HepG2 (cell line): ENCODE measurements around the gene SALL4. TPM values are rescaled to one million over a fixed set of nuclear protein-coding genes. Genes with fewer than 3 reads are reported as not detected.
A peak's percentile ranks its signal among the peaks of the same experiment; 100 is the strongest.

ENCODE experiments used
- CHD2 ChIP-seq: IDR thresholded peaks from 2 replicates; pipeline ENCODE4 v1.6.1; 2011; ENCODE audit warnings: low read depth, low read length, improper control_type of control experiment
- DPF2 ChIP-seq: sonication (generic); formaldehyde crosslinking; IDR thresholded peaks from 2 replicates; pipeline ENCODE4 v1.4.0; 2020; ENCODE audit warnings: mild to moderate bottlenecking, low read depth, missing genetic modification reagents, borderline replicate concordance
- ERF ChIP-seq: IDR thresholded peaks from 2 replicates; pipeline ENCODE4 v1.6.1; 2018; ENCODE audit warnings: missing biosample characterization, missing genetic modification reagents
- GMEB1 ChIP-seq: sonication (generic); formaldehyde crosslinking; IDR thresholded peaks from 2 replicates; pipeline ENCODE4 v1.5.1; 2020; ENCODE audit warnings: missing genetic modification reagents, mild to moderate bottlenecking, borderline replicate concordance
- ISX ChIP-seq: sonication (generic); formaldehyde crosslinking; conservative IDR thresholded peaks from 2 replicates; pipeline ENCODE4 v1.5.0; 2020; ENCODE audit warnings: missing genetic modification reagents
- KDM5A ChIP-seq: fragments of 200-600 bp; sonication (generic); IDR thresholded peaks from 2 replicates; pipeline ENCODE4 v1.7.0; 2018; ENCODE audit warnings: antibody characterized with exemption, mild to moderate bottlenecking, low read length, borderline replicate concordance
- PLSCR1 ChIP-seq: sonication (generic); formaldehyde crosslinking; IDR thresholded peaks from 2 replicates; pipeline ENCODE4 v1.5.0; 2020; ENCODE audit warnings: missing genetic modification reagents, mild to moderate bottlenecking, borderline replicate concordance
- PRDM15 ChIP-seq: sonication (generic); formaldehyde crosslinking; IDR thresholded peaks from 2 replicates; pipeline ENCODE4 v1.4.0; 2020; ENCODE audit warnings: missing genetic modification reagents
- PREB ChIP-seq: sonication (generic); formaldehyde crosslinking; IDR thresholded peaks from 2 replicates; pipeline ENCODE4 v1.4.0; 2020; ENCODE audit warnings: missing genetic modification reagents
- REXO4 ChIP-seq: sonication (generic); formaldehyde crosslinking; IDR thresholded peaks from 2 replicates; pipeline ENCODE4 v1.8.0; 2022; ENCODE audit warnings: missing genetic modification reagents, mild to moderate bottlenecking, borderline replicate concordance
- SIN3A ChIP-seq: IDR thresholded peaks from 2 replicates; pipeline ENCODE4 v1.6.1; 2011; ENCODE audit warnings: low read depth, mild to moderate bottlenecking, control low read depth, low read length, borderline replicate concordance
- SRSF9 ChIP-seq: fragments of 200-400 bp; formaldehyde crosslinking; IDR thresholded peaks from 2 replicates; pipeline ENCODE4 v1.6.1; 2018; ENCODE audit warnings: borderline replicate concordance, mild to moderate bottlenecking, low read depth, low read length; ENCODE audit not compliant: insufficient read depth, poor library complexity, severe bottlenecking
- TRIM22 ChIP-seq: fragments of 450-650 bp; IDR thresholded peaks from 2 replicates; pipeline ENCODE4 v1.6.1; 2017
- ZBTB21 ChIP-seq: sonication (generic); formaldehyde crosslinking; IDR thresholded peaks from 2 replicates; pipeline ENCODE4 v1.4.0; 2020; ENCODE audit warnings: missing genetic modification reagents
- ZNF160 ChIP-seq: sonication (generic); formaldehyde crosslinking; IDR thresholded peaks from 2 replicates; pipeline ENCODE4 v1.8.0; 2022; ENCODE audit warnings: mild to moderate bottlenecking, inconsistent platforms, missing genetic modification reagents
- ZNF264 ChIP-seq: sonication (generic); formaldehyde crosslinking; IDR thresholded peaks from 2 replicates; pipeline ENCODE4 v1.4.0; 2020; ENCODE audit warnings: missing genetic modification reagents
- ZNF280B ChIP-seq: sonication (generic); formaldehyde crosslinking; IDR thresholded peaks from 2 replicates; pipeline ENCODE4 v1.5.0; 2020; ENCODE audit warnings: missing genetic modification reagents, mild to moderate bottlenecking, borderline replicate concordance
- ZNF282 ChIP-seq: fragments of 450-650 bp; IDR thresholded peaks from 2 replicates; pipeline ENCODE4 v1.6.1; 2018; ENCODE audit not compliant: partially characterized antibody
- ZNF446 ChIP-seq: sonication (generic); formaldehyde crosslinking; IDR thresholded peaks from 2 replicates; pipeline ENCODE4 v1.5.0; 2020; ENCODE audit warnings: mild to moderate bottlenecking, missing genetic modification reagents
- ZNF616 ChIP-seq: sonication (generic); formaldehyde crosslinking; IDR thresholded peaks from 2 replicates; pipeline ENCODE4 v1.5.0; 2020; ENCODE audit warnings: low read depth, mild to moderate bottlenecking, missing genetic modification reagents
- ZNF768 ChIP-seq: sonication (generic); formaldehyde crosslinking; IDR thresholded peaks from 2 replicates; pipeline ENCODE4 v1.4.0; 2020; ENCODE audit warnings: missing genetic modification reagents
- polyA plus RNA-seq, 8 experiments: library from polyadenylated mRNA; depleted of rRNA in 3 of 8; stranded (reverse) in 7 of 8; unstranded in 1 of 8; fragments of >200 nt; fragmentation: Illumina TruSeq in 4 of 8; extraction: Trizol in 4 of 8; gene quantifications; 2 replicates each; pipeline versions ENCODE4 v1.2.1 to v1.2.3, GENCODE V29; 2011 to 2016; ENCODE audit warnings: low read depth in 4 of 8, missing spikeins in 1 of 8, mixed read lengths in 1 of 8; ENCODE audit not compliant: insufficient read depth in 1 of 8
- total RNA-seq, 5 experiments: library from RNA; depleted of rRNA; stranded (reverse); fragments of >200 nt; fragmentation: Illumina TruSeq; extraction: Trizol; gene quantifications; 2 replicates each; pipeline ENCODE4 v1.2.3, GENCODE V29; 2016; ENCODE audit warnings: low read depth in 1 of 5

Gene SALL4
- total and polyA plus RNA-seq, 2 of the 13 experiments (the other 11 are each of a cell fraction or from before 2014, with no cell fraction given), result 0.33 to 1.8 TPM

- TF ChIP-seq TRIM22 (no peak), SRSF9 (no peak), SIN3A (no peak), ZNF768 (CRISPR knock-in tag) (no peak), ZNF616 (CRISPR knock-in tag) (no peak), ZBTB21 (CRISPR knock-in tag) (no peak), ERF (CRISPR knock-in tag) (peak; percentile 80), ZNF264 (peak; percentile 48; the same call in 1 of the 2 replicates), REXO4 (no peak), PRDM15 (CRISPR knock-in tag) (no peak), ZNF160 (CRISPR knock-in tag) (0 out of 2 replicates have a peak, but pooled peaks have one; percentile 50), KDM5A (no peak), ZNF446 (no peak), PLSCR1 (no peak), ZNF282 (no peak), GMEB1 (CRISPR knock-in tag) (no peak), PREB (CRISPR knock-in tag) (no peak), ZNF280B (CRISPR knock-in tag) (no peak), ISX (CRISPR knock-in tag) (no peak), CHD2 (no peak), DPF2 (peak; percentile 90)
Observed at GRCh38 chr20:51811042-51811355, 8.7 kb upstream of the SALL4 start (continued).
